ENCODE data around the gene SEPSECS. TPM values are rescaled to one million over a fixed set of nuclear protein-coding genes. Genes with fewer than 3 reads are reported as not detected.

Gene SEPSECS
- total and polyA plus RNA-seq, 2 experiments from 2014 or later = 1.2 to 4.7 TPM

GRCh38 chr4:25158817-25159216 lies 1.4 kb downstream of the SEPSECS start:
- H3K27me3 ChIP-seq (ENCODE audit: insufficient read depth) = no peaks in the 10 kb centered on the region
- H3K9me2 ChIP-seq (ENCODE audit: insufficient read depth) = no peaks in the 10 kb centered on the region
- TF ChIP-seq ZNF114 (CRISPR knock-in tag; IDR thresholded peaks at IDR 0.05) = no peak
- no peak for TF ChIP-seq REST (IDR thresholded peaks at IDR 0.05; ENCODE audit: unreplicated experiment)
- no peaks in the 10 kb centered on the region; the same call in 1 of the 2 replicates for H3K4me1 ChIP-seq (ENCODE audit: insufficient read depth)
- ATAC-seq (no peak), DNase-seq (ENCODE audit: low spot score) (no peak)
- peaks cover 19% of the 10 kb centered on the region for H3K4me1 Mint-ChIP-seq
- H3F3A ChIP-seq (replicated peaks; ENCODE audit: low read depth) = no peaks in the 10 kb centered on the region; the same call in 1 of the 2 replicates
- H3K4me2 ChIP-seq = peak overlapping the region; percentile 82
- 0 out of 2 replicates have a peak overlapping the region, but pooled peaks have one; percentile 84 for H3K27ac ChIP-seq (ENCODE audit: low read depth)
- H3K9me3 Mint-ChIP-seq = no peaks in the 10 kb centered on the region
- H3K36me3 Mint-ChIP-seq (ENCODE audit: low read depth) = no peaks in the 10 kb centered on the region
- peak overlapping the region; percentile 86 for H3K4me3 Mint-ChIP-seq
- no peak overlapping the region for H3K27ac Mint-ChIP-seq
- H3K27me3 Mint-ChIP-seq (ENCODE audit: insufficient read depth, low read depth, poor library complexity) = peaks cover 13% of the 10 kb centered on the region
- no peaks in the 10 kb centered on the region for H3K79me2 ChIP-seq (replicated peaks; ENCODE audit: insufficient read depth)
- H3K4me3 ChIP-seq = peak overlapping the region; percentile 67; the same call in 1 of the 2 replicates
- no peak overlapping the region for H2AFZ ChIP-seq
- no peaks in the 10 kb centered on the region for H3K36me3 ChIP-seq (ENCODE audit: insufficient read depth)
- H4K20me1 ChIP-seq (replicated peaks; ENCODE audit: insufficient read depth) = no peaks in the 10 kb centered on the region

- no peaks in the 10 kb centered on the region; the same call in 1 of the 2 replicates for H3F3A ChIP-seq (replicated peaks; ENCODE audit: low read depth)
- H4K20me1 ChIP-seq (replicated peaks; ENCODE audit: insufficient read depth) = no peaks in the 10 kb centered on the region
- H3K9me3 Mint-ChIP-seq = no peaks in the 10 kb centered on the region
- no peak overlapping the region for H2AFZ ChIP-seq
- no peaks in the 10 kb centered on the region for H3K36me3 ChIP-seq (ENCODE audit: insufficient read depth)
- no peaks in the 10 kb centered on the region; the same call in 1 of the 2 replicates for H3K4me1 ChIP-seq (ENCODE audit: insufficient read depth)
- H3K4me2 ChIP-seq = no peak overlapping the region
- H3K27ac Mint-ChIP-seq = no peak overlapping the region
- H3K4me3 Mint-ChIP-seq = no peak overlapping the region
- H3K27me3 Mint-ChIP-seq (ENCODE audit: insufficient read depth, low read depth, poor library complexity) = peaks cover 13% of the 10 kb centered on the region
- H3K27ac ChIP-seq (ENCODE audit: low read depth) = no peak overlapping the region
- H3K79me2 ChIP-seq (replicated peaks; ENCODE audit: insufficient read depth) = no peaks in the 10 kb centered on the region
- no peak for TF ChIP-seq NANOG (IDR thresholded peaks at IDR 0.05; ENCODE audit: borderline replicate concordance)
- no peak for TF ChIP-seq EZH2 (IDR thresholded peaks at IDR 0.05; ENCODE audit: low read depth, unreplicated experiment)
- TF ChIP-seq POLR2AphosphoS5 (IDR thresholded peaks at IDR 0.05; ENCODE audit: low read depth) = no peak
- no peaks in the 10 kb centered on the region for H3K27me3 ChIP-seq (ENCODE audit: insufficient read depth)
- H3K9me2 ChIP-seq (ENCODE audit: insufficient read depth) = no peaks in the 10 kb centered on the region
- DNase-seq (ENCODE audit: low spot score) (no peak), ATAC-seq (no peak)
- H3K4me1 Mint-ChIP-seq = peaks cover 19% of the 10 kb centered on the region
- no peaks in the 10 kb centered on the region for H3K36me3 Mint-ChIP-seq (ENCODE audit: low read depth)
- no peak overlapping the region for H3K4me3 ChIP-seq
These were observed 3.2 kb downstream of the SEPSECS start for GRCh38 chr4:25157081-25157480.

- H3K36me3 ChIP-seq (ENCODE audit: insufficient read depth) = no peaks in the 10 kb centered on the region
- ATAC-seq = no peak
- no peaks in the 10 kb centered on the region for H3K79me2 ChIP-seq (replicated peaks; ENCODE audit: insufficient read depth)
- H2AFZ ChIP-seq = no peak overlapping the region
- DNase-seq (ENCODE audit: low spot score) = no peak
- no peaks in the 10 kb centered on the region; the same call in 1 of the 2 replicates for H3F3A ChIP-seq (replicated peaks; ENCODE audit: low read depth)
- no peaks in the 10 kb centered on the region for H3K27me3 ChIP-seq (ENCODE audit: insufficient read depth)
- H3K9me2 ChIP-seq (ENCODE audit: insufficient read depth) = no peaks in the 10 kb centered on the region
- no peak overlapping the region for H3K4me2 ChIP-seq
- H3K4me1 ChIP-seq (ENCODE audit: insufficient read depth) = no peaks in the 10 kb centered on the region; the same call in 1 of the 2 replicates
- no peaks in the 10 kb centered on the region for H4K20me1 ChIP-seq (replicated peaks; ENCODE audit: insufficient read depth)
- Mint-ChIP-seq H3K4me3 (no peak overlapping the region), H3K27ac (no peak overlapping the region), H3K4me1 (peaks cover 13% of the 10 kb centered on the region), H3K36me3 (ENCODE audit: low read depth) (no peaks in the 10 kb centered on the region), H3K9me3 (no peaks in the 10 kb centered on the region), H3K27me3 (ENCODE audit: insufficient read depth, low read depth, poor library complexity) (peaks cover 12% of the 10 kb centered on the region)
- no peak overlapping the region for H3K27ac ChIP-seq (ENCODE audit: low read depth)
- no peak overlapping the region for H3K4me3 ChIP-seq
- TF ChIP-seq STAT1 (IDR thresholded peaks at IDR 0.05; ENCODE audit: unreplicated experiment) (no peak), CTCF (conservative IDR thresholded peaks at IDR 0.05; ENCODE audit: low read depth in 2 of 2) (no peak), EZH2 (IDR thresholded peaks at IDR 0.05; ENCODE audit: low read depth, unreplicated experiment) (no peak), REST (IDR thresholded peaks at IDR 0.05; ENCODE audit: unreplicated experiment) (no peak), JUNB (IDR thresholded peaks at IDR 0.05; ENCODE audit: unreplicated experiment) (no peak), EZH2phosphoT487 (IDR thresholded peaks at IDR 0.05; ENCODE audit: unreplicated experiment) (no peak), NANOG (IDR thresholded peaks at IDR 0.05; ENCODE audit: borderline replicate concordance) (no peak), POLR2AphosphoS5 (IDR thresholded peaks at IDR 0.05; ENCODE audit: low read depth) (no peak), ZNF331 (CRISPR knock-in tag; IDR thresholded peaks at IDR 0.05; ENCODE audit: low read depth) (no peak)
These were observed 4.3 kb downstream of the SEPSECS start for GRCh38 chr4:25155947-25156346.
